Neural cell (in vitro differentiated cells): ENCODE measurements around the gene SUFU. TPM values are rescaled to one million over a fixed set of nuclear protein-coding genes. Genes with fewer than 3 reads are reported as not detected.

Source experiments
- H2AFZ ChIP-seq: fragments of 200-600, 300-800 bp; sonication (generic), shearing (Covaris generic); 2 replicates; pipeline ENCODE4 v1.6.0; 2014; ENCODE audit warnings: low read depth, mild to moderate bottlenecking, antibody characterized with exemption, low read length, moderate library complexity
- H3F3A ChIP-seq: fragments of 200-600 bp; shearing (Covaris generic); 2 replicates; pipeline ENCODE4 v1.6.1; 2016; ENCODE audit warnings: mild to moderate bottlenecking, moderate library complexity, mixed read lengths, antibody characterized with exemption, low read length; ENCODE audit not compliant: insufficient read depth, poor library complexity, severe bottlenecking
- H3K27ac ChIP-seq: fragments of 200-600, 300-800 bp; sonication (generic), shearing (Covaris generic); 2 replicates; pipeline ENCODE4 v1.5.1; 2014; ENCODE audit warnings: mild to moderate bottlenecking, low read length, moderate library complexity
- H3K27me3 ChIP-seq: fragments of 300-800, 200-600 bp; sonication (generic), shearing (Covaris generic); 2 replicates; pipeline ENCODE4 v1.6.0; 2014; ENCODE audit warnings: mild to moderate bottlenecking, low read depth, low read length, moderate library complexity; ENCODE audit not compliant: insufficient read depth
- H3K36me3 ChIP-seq: fragments of 300-800, 200-600 bp; sonication (generic), shearing (Covaris generic); 2 replicates; pipeline ENCODE4 v1.5.1; 2014; ENCODE audit warnings: mild to moderate bottlenecking, antibody characterized with exemption, low read length, moderate library complexity; ENCODE audit not compliant: insufficient read depth
- H3K4me2 ChIP-seq: fragments of 300-800, 200-600 bp; sonication (generic), shearing (Covaris generic); 2 replicates; pipeline ENCODE4 v1.6.0; 2014; ENCODE audit warnings: mild to moderate bottlenecking, low read length
- H3K4me3 ChIP-seq: fragments of 300-800, 200-600 bp; sonication (generic), shearing (Covaris generic); 2 replicates; pipeline ENCODE4 v1.5.1; 2014; ENCODE audit warnings: mild to moderate bottlenecking, low read length, moderate library complexity
- H3K79me2 ChIP-seq: fragments of 200-600 bp; shearing (Covaris generic); replicated peaks from 2 replicates; pipeline ENCODE4 v1.6.0; 2014; ENCODE audit warnings: mild to moderate bottlenecking, low read length, moderate library complexity; ENCODE audit not compliant: insufficient read depth
- H3K9ac ChIP-seq: fragments of 300-800, 200-600 bp; sonication (generic), shearing (Covaris generic); 2 replicates; pipeline ENCODE4 v1.6.1; 2016; ENCODE audit warnings: mild to moderate bottlenecking, low read length, mixed read lengths
- H3K9me2 ChIP-seq: fragments of 200-600 bp; shearing (Covaris generic); 2 replicates; pipeline ENCODE4 v1.6.1; 2016; ENCODE audit warnings: mild to moderate bottlenecking, low read length, mixed read lengths; ENCODE audit not compliant: insufficient read depth
- H3K9me3 ChIP-seq: fragments of 200-600, 300-800 bp; sonication (generic), shearing (Covaris generic); 2 replicates; pipeline ENCODE4 v1.6.1; 2016; ENCODE audit warnings: mild to moderate bottlenecking, mixed run types, low read length, moderate library complexity, mixed read lengths
- H4K20me1 ChIP-seq: fragments of 200-600 bp; shearing (Covaris generic); 2 replicates; pipeline ENCODE4 v1.6.1; 2016; ENCODE audit warnings: mild to moderate bottlenecking, mixed run types; ENCODE audit not compliant: insufficient read depth
- EP300 ChIP-seq: fragments of 450-650 bp; conservative IDR thresholded peaks from 2 replicates; pipeline ENCODE4 v1.6.1; 2014; ENCODE audit warnings: antibody characterized with exemption, mild to moderate bottlenecking, moderate library complexity; ENCODE audit not compliant: poor library complexity, severe bottlenecking
- EZH2 ChIP-seq: fragments of 200-600, 300-800 bp; shearing (Covaris generic), sonication (generic); IDR thresholded peaks from 2 replicates; pipeline ENCODE4 v1.6.1; 2014; ENCODE audit warnings: antibody characterized with exemption, low read length, borderline replicate concordance, mild to moderate bottlenecking; ENCODE audit not compliant: insufficient read depth, poor library complexity, severe bottlenecking
- MXI1 ChIP-seq: fragments of 450-650 bp; conservative IDR thresholded peaks from 2 replicates; pipeline ENCODE4 v1.6.1; 2014; ENCODE audit warnings: antibody characterized with exemption, mild to moderate bottlenecking; ENCODE audit not compliant: poor library complexity, severe bottlenecking
- POLR2AphosphoS5 ChIP-seq: IDR thresholded peaks from 2 replicates; pipeline ENCODE4 v1.6.1; 2012
- RAD21 ChIP-seq: fragments of 450-650 bp; conservative IDR thresholded peaks from 2 replicates; pipeline ENCODE4 v1.6.1; 2014; ENCODE audit warnings: antibody characterized with exemption, mild to moderate bottlenecking, moderate library complexity
- SMC3 ChIP-seq: fragments of 450-650 bp; conservative IDR thresholded peaks from 2 replicates; pipeline ENCODE4 v1.6.1; 2014; ENCODE audit warnings: antibody characterized with exemption, mild to moderate bottlenecking, moderate library complexity; ENCODE audit not compliant: poor library complexity
- TAF1 ChIP-seq: IDR thresholded peaks from 2 replicates; pipeline ENCODE4 v1.6.1; 2012; ENCODE audit warnings: low read depth
- polyA plus RNA-seq: library from polyadenylated mRNA; depleted of rRNA; stranded (reverse); fragments of >200 nt; gene quantifications from 2 replicates; pipeline ENCODE4 v1.2.3, GENCODE V29; 2014
- TF ChIP-seq, protein P1 (sequence below): fragments of 450-650 bp; IDR thresholded peaks from 2 replicates; pipeline ENCODE4 v1.5.1; 2014; ENCODE audit warnings: antibody characterized with exemption, mild to moderate bottlenecking, moderate library complexity; ENCODE audit not compliant: poor library complexity, severe bottlenecking
- TF ChIP-seq, protein P2 (sequence below): IDR thresholded peaks from 2 replicates; pipeline ENCODE4 v1.6.1; 2012; ENCODE audit warnings: borderline replicate concordance

SUFU gene
- polyA plus RNA-seq, 1 donor from 2014 or later: 4.8 TPM

DNA sequence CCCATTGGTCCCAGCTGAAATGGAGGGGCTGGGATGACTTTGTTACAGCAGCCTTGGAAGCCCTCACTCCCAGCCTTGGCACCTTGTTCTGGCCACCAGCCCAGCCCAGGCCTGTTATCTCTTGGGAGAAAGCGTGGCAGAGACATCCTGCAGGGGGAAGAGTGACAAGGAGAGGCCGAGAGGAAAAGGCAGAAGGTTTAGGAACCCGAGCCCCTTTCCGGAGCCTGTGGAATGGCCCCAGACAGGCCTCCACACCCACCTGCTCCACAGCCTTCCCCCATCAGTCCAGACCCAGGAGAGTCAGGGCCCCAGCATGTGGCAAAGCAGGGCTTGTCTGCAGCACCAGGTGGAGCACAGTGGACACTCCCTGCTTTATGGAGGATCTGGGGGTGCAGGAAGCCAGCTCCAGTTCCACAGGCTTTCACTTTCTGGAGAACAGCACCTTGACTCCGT is 116.4 kb downstream of the SUFU start (continued):
- no peak for TF ChIP-seq RAD21
- TF ChIP-seq SMC3: no peak
- no peak for TF ChIP-seq TAF1

DNA sequence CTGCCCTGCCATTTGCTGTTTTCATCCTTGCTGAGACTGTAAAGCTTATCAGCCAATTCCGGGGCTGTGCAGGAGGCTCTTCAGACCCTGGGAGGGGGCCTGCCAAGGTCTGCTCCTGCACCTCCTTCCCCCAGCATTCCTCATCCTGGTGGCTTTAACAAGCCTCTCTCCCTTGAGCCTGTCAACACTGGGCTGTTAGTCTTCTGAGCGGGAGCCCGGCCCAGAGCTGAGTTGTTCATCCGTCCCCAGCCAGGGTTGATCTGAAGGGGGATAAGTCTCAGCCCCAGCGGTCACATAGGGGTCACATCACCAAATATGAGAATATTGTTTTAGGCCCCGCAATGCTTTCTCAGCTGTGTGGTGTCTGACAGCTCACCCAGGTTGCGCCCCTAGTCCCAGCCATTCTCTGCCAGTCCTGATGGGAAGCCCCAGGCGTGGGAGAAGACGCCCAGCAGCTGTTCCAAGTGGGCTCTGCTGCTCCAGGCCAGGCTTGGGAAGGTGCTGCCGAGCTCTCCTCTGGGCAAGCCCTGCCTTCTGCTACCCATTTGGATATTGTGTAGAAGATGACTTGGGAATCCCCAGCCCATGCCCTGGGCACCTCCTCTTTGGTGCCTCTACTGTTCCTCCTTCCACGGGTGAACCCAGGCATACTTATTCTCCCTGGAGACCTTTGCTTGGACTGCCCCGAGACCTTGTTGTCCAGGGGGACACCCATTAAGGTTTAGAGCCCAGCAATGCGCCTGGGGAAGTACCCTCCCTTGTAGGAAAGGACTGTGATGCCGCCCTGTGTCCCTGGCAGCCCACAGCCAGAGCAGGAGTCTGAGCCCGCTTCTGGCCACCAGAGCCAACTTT is 117.0 kb downstream of the SUFU start:
- Histone ChIP-seq H3K4me2 (no peak overlapping the region), H3K79me2 (no peaks in the 10 kb centered on the region), H3K9me2 (no peaks in the 10 kb centered on the region), H3F3A (no peaks in the 10 kb centered on the region), H2AFZ (no peak overlapping the region), H3K27me3 (no peaks in the 10 kb centered on the region), H3K9ac (no peak overlapping the region), H4K20me1 (no peaks in the 10 kb centered on the region), H3K36me3 (no peaks in the 10 kb centered on the region), H3K4me3 (no peak overlapping the region), H3K9me3 (no peaks in the 10 kb centered on the region), H3K27ac (no peak overlapping the region)
- TF ChIP-seq EP300 (no peak), SMC3 (no peak), RAD21 (no peak), TAF1 (no peak), EZH2 (no peak), MXI1 (no peak), POLR2AphosphoS5 (no peak)
- TF ChIP-seq, protein P1, sequence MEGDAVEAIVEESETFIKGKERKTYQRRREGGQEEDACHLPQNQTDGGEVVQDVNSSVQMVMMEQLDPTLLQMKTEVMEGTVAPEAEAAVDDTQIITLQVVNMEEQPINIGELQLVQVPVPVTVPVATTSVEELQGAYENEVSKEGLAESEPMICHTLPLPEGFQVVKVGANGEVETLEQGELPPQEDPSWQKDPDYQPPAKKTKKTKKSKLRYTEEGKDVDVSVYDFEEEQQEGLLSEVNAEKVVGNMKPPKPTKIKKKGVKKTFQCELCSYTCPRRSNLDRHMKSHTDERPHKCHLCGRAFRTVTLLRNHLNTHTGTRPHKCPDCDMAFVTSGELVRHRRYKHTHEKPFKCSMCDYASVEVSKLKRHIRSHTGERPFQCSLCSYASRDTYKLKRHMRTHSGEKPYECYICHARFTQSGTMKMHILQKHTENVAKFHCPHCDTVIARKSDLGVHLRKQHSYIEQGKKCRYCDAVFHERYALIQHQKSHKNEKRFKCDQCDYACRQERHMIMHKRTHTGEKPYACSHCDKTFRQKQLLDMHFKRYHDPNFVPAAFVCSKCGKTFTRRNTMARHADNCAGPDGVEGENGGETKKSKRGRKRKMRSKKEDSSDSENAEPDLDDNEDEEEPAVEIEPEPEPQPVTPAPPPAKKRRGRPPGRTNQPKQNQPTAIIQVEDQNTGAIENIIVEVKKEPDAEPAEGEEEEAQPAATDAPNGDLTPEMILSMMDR: no peak
- TF ChIP-seq, protein P2, sequence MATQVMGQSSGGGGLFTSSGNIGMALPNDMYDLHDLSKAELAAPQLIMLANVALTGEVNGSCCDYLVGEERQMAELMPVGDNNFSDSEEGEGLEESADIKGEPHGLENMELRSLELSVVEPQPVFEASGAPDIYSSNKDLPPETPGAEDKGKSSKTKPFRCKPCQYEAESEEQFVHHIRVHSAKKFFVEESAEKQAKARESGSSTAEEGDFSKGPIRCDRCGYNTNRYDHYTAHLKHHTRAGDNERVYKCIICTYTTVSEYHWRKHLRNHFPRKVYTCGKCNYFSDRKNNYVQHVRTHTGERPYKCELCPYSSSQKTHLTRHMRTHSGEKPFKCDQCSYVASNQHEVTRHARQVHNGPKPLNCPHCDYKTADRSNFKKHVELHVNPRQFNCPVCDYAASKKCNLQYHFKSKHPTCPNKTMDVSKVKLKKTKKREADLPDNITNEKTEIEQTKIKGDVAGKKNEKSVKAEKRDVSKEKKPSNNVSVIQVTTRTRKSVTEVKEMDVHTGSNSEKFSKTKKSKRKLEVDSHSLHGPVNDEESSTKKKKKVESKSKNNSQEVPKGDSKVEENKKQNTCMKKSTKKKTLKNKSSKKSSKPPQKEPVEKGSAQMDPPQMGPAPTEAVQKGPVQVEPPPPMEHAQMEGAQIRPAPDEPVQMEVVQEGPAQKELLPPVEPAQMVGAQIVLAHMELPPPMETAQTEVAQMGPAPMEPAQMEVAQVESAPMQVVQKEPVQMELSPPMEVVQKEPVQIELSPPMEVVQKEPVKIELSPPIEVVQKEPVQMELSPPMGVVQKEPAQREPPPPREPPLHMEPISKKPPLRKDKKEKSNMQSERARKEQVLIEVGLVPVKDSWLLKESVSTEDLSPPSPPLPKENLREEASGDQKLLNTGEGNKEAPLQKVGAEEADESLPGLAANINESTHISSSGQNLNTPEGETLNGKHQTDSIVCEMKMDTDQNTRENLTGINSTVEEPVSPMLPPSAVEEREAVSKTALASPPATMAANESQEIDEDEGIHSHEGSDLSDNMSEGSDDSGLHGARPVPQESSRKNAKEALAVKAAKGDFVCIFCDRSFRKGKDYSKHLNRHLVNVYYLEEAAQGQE: no peak
